Lung (tissue), 12 donors: ENCODE data around the gene HOXB1. TPM values are rescaled to one million over a fixed set of nuclear protein-coding genes. Genes with fewer than 3 reads are reported as not detected.
A peak's percentile ranks its signal among the peaks of the same experiment; 100 is the strongest.

Source experiments
- ATAC-seq: fragments of 200-7000 bp; cut with Tn5 transposase; one replicate; pipeline ENCODE4 v1.9.1; 2020; ENCODE audit warnings: moderate number of reproducible peaks; ENCODE audit not compliant: insufficient read depth, low FRiP score
- DNase-seq, 3 donors: peaks; one replicate each; pipeline ENCODE4 v3.0.0-alpha.2; 2013 to 2017
- H3K27ac ChIP-seq, 2 donors: one replicate each; pipeline ENCODE4 v1.5.1; 2013; ENCODE audit warnings: mild to moderate bottlenecking in 2 of 2, moderate library complexity in 2 of 2, control low read depth in 1 of 2, inconsistent platforms in 1 of 2, low read depth in 1 of 2, low read length in 1 of 2
- H3K27me3 ChIP-seq, 3 donors: one replicate each; pipeline ENCODE4 v1.5.1; 2013; ENCODE audit warnings: low read length in 2 of 3; ENCODE audit not compliant: control insufficient read depth in 3 of 3, insufficient read depth in 3 of 3
- H3K36me3 ChIP-seq, 4 donors: one replicate each; pipeline ENCODE4 v1.5.1; 2013; ENCODE audit warnings: low read length in 4 of 4, mild to moderate bottlenecking in 1 of 4, moderate library complexity in 1 of 4; ENCODE audit not compliant: control insufficient read depth in 4 of 4, insufficient read depth in 4 of 4
- H3K4me1 ChIP-seq, 5 donors: one replicate each; pipeline ENCODE4 v1.5.1; 2013; ENCODE audit warnings: low read length in 5 of 5, mild to moderate bottlenecking in 2 of 5, moderate library complexity in 1 of 5; ENCODE audit not compliant: control insufficient read depth in 5 of 5, insufficient read depth in 5 of 5
- H3K4me3 ChIP-seq: one replicate; pipeline ENCODE4 v1.5.1; 2013; ENCODE audit warnings: mild to moderate bottlenecking, control low read depth, moderate library complexity
- H3K9ac ChIP-seq, 2 donors: one replicate each; pipeline ENCODE4 v1.5.1; 2013; ENCODE audit warnings: low read length in 2 of 2, control low read depth in 1 of 2; ENCODE audit not compliant: insufficient read depth in 1 of 2
- H3K9me3 ChIP-seq, 4 donors: one replicate each; pipeline ENCODE4 v1.5.1; 2013; ENCODE audit warnings: low read length in 3 of 4, mild to moderate bottlenecking in 1 of 4, moderate library complexity in 1 of 4; ENCODE audit not compliant: control insufficient read depth in 4 of 4, insufficient read depth in 3 of 4
- WGBS, 2 donors: extraction: QIAGEN DNeasy Blood & Tissue Kit; methylation state at CpG; one replicate each; pipeline ENCODE4 v1.1.7; 2013; 5-methylcytosine and 5-hydroxymethylcytosine counted together
- polyA plus RNA-seq, 2 donors: library from polyadenylated mRNA; stranded (reverse); fragments of 200-250 nt; gene quantifications; one replicate each; pipeline ENCODE4 v1.2.1, GENCODE V29; 2013
- total RNA-seq, 2 donors: library from RNA; depleted of rRNA in 1 of 2; stranded (reverse); fragments of >200 nt in 1 of 2; gene quantifications; one replicate each; pipeline ENCODE4 v1.2.1, GENCODE V29; 2014 to 2021
- TF ChIP-seq, protein P1 (sequence below): IDR thresholded peaks from 2 replicates; pipeline ENCODE4 v1.5.1; 2012; ENCODE audit warnings: mild to moderate bottlenecking; ENCODE audit errors: control extremely low read depth, extremely low read depth
- donor health status: control.
- donor health status: control.
- donor health status: Bipolar disorder and iron deficiency.
- donor health status: healthy.
- donor health status: DM: yes; HTN: yes; CAD: no.

Gene HOXB1
- total and polyA plus RNA-seq, 4 donors = not detected

DNA sequence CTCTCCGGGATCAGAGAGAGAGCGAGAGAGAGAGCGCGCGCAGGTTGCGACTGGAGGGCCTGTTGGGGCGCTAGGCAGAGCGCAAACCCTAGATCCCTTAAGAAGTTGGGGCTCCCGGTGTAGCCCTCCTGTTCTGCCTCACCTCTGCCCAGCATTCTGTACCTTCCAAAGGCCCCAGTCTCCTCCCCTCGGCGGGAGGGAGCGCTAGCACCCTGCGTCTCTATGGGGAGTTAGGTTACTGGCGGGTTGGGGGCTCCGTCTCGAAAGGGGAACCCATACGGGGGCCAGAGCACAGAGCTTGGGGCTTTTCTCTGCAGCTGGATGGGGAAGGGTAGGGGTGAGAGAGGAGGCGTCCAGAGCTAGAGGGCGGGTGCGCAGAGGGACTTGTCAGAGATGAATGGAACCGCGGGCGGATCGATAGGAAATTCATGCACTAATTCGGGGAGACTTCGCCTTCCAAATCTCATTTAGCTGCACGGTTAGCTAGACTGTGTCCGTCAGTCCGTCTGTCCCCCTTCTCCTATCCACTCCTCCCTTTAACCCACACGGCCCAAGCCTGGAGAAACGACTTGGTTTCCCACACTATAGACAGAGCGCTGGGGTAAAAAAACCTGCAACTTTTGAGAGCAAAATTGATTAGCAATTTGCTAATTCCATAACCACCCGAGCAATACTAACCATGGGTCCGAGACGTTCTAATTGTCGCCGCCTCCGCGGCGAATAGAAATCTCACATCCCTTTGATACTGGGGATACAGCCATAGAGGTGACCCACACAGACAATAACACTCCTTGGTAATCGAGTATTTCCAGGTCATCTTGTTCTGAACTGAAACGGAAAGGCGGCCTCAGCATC, 48.0 kb upstream of the HOXB1 start:
- ATAC-seq = no peak
- peaks cover 0 to 2% (median 0%) of the 10 kb centered on the region in 4 donors for H3K9me3 ChIP-seq
- peak overlapping the region; percentile 14 for H3K4me3 ChIP-seq
- peaks cover 0 to 76% (median 5%) of the 10 kb centered on the region in 5 donors for H3K4me1 ChIP-seq
- peaks cover 0 to 19% (median 1%) of the 10 kb centered on the region in 4 donors for H3K36me3 ChIP-seq
- H3K27me3 ChIP-seq = peaks cover 4 to 51% (median 19%) of the 10 kb centered on the region in 3 donors
- DNase-seq = peak in 2 of 3 donors; percentile 73 to 84
- peak overlapping the region in 1 of 2 donors; percentile 40 for H3K27ac ChIP-seq
- H3K9ac ChIP-seq = peak overlapping the region; percentile 49 to 97
- 8 to 9% methylated on average over 43 of the region's 43 CpGs for WGBS, 2 donors
- TF ChIP-seq, protein P1, sequence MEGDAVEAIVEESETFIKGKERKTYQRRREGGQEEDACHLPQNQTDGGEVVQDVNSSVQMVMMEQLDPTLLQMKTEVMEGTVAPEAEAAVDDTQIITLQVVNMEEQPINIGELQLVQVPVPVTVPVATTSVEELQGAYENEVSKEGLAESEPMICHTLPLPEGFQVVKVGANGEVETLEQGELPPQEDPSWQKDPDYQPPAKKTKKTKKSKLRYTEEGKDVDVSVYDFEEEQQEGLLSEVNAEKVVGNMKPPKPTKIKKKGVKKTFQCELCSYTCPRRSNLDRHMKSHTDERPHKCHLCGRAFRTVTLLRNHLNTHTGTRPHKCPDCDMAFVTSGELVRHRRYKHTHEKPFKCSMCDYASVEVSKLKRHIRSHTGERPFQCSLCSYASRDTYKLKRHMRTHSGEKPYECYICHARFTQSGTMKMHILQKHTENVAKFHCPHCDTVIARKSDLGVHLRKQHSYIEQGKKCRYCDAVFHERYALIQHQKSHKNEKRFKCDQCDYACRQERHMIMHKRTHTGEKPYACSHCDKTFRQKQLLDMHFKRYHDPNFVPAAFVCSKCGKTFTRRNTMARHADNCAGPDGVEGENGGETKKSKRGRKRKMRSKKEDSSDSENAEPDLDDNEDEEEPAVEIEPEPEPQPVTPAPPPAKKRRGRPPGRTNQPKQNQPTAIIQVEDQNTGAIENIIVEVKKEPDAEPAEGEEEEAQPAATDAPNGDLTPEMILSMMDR = no peak

DNA sequence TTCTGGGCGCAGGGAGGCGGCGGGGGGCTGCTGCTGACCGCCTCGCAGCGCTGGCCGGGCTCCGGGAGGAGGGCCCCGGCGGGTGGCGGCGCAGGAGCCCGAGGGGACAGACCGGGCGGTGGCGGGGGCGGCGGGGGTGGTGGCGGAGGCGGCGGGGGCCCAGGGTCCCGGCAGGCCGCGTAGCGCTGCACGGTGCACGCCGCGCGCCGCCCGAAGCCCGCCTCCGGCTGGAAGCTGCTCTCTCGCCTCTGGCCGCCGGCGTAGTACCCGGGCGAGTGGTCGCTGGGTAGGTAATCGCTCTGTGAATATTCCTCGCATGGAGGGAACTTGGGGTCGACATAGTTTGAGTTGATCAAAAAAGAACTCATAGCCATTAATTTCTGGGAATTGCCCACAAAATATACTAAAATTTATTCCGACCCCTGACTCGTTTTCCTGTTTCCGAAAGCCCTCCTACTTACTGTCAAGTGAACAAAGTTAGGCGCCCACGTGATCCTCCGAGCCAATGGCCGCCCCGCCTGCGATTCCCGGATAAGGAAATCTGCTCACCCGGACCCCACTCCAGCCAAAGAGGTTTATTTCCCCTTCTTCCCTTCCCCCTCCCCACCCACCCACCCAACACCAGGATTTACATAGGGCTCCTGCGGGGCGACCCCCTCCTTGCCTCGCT, 47.3 kb upstream of the HOXB1 start, which contains the start of gene HOXB4:
TSS of gene HOXB4 (minus strand) at position 405 of the 670 bp plus-strand sequence. CDS start at position 374, 31 bp downstream.
- 1 to 3% methylated on average over 39 to 58 of the region's 58 CpGs for WGBS, 2 donors
- H3K36me3 ChIP-seq = peaks cover 0 to 22% (median 1%) of the 10 kb centered on the region in 4 donors
- peaks cover 4 to 53% (median 19%) of the 10 kb centered on the region in 3 donors for H3K27me3 ChIP-seq
- peak within 1 kb of the TSS; percentile 39 for H3K4me3 ChIP-seq
- peak in 2 of 3 donors; percentile 95 to 97 for DNase-seq
- peaks cover 0 to 76% (median 2%) of the 10 kb centered on the region in 5 donors for H3K4me1 ChIP-seq
- TF ChIP-seq, protein P1 = no peak
- peaks cover 0 to 2% (median 0%) of the 10 kb centered on the region in 4 donors for H3K9me3 ChIP-seq
- no peak for ATAC-seq
- peak within 1 kb of the TSS in 1 of 2 donors; percentile 79 for H3K27ac ChIP-seq
- H3K9ac ChIP-seq = peak within 1 kb of the TSS; percentile 76 to 97

DNA sequence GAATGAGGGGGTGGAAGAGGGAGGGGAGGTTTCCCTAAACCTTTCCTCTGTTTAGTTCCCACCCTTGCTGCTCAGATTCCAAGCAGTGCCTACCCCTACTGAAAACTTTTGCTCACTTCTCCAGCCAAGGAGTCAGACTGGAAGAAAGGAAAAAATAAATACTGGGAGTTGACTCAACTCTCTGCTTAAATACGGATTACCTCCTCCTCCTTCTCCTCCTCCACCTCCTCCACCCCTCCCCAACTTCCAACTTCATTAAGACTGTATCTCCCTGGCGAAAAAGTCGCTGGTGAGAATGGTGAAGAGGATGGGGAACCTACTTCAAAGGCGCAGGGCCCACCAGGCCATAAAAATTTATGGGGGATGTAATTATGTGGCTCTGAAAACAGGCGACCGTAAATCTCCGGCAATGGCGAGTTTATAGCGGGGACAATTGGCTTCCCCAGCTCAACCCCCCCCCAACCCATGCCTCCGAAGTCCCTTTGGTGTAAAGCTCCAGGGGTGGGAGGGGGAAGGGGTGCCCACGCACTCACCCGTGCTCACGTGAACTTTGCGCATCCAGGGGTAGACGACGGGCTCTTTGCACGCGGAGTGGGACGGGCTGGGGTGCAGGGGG, 46.6 kb upstream of the HOXB1 start:
- peak overlapping the region; percentile 76 to 94 for H3K9ac ChIP-seq
- peaks cover 4 to 59% (median 19%) of the 10 kb centered on the region in 3 donors for H3K27me3 ChIP-seq
- TF ChIP-seq, protein P1 = no peak
- H3K36me3 ChIP-seq = peaks cover 0 to 23% (median 1%) of the 10 kb centered on the region in 4 donors
- peak in 1 of 3 donors; percentile 71 for DNase-seq
- H3K9me3 ChIP-seq = peaks cover 0 to 2% (median 0%) of the 10 kb centered on the region in 4 donors
- H3K4me3 ChIP-seq = peak overlapping the region; percentile 39
- H3K27ac ChIP-seq = peak overlapping the region in 1 of 2 donors; percentile 79
- H3K4me1 ChIP-seq = peaks cover 0 to 76% (median 0%) of the 10 kb centered on the region in 5 donors
- 2 to 3% methylated on average over 19 of the region's 19 CpGs for WGBS, 2 donors
- no peak for ATAC-seq
